Memory B cell (primary cell): ENCODE data around the gene CYS1.

Experiments
- ATAC-seq: fragments of 150-1000 bp; cut with Tn5 transposase; 2 replicates; pipeline ENCODE4 v1.10.0; 2021; ENCODE audit warnings: low read depth, mild to moderate bottlenecking, moderate library complexity
- DNase-seq, 2 donors: peaks; one replicate each; pipeline ENCODE4 v3.0.0; 2022; ENCODE audit warnings: low spot score in 2 of 2
- H3K27ac Mint-ChIP-seq: one replicate; pipeline ENCODE4 v1.8.0; 2022; ENCODE audit warnings: mild to moderate bottlenecking, moderate library complexity, mixed read lengths
- H3K27me3 Mint-ChIP-seq: one replicate; pipeline ENCODE4 v1.8.0; 2022; ENCODE audit warnings: mixed read lengths
- H3K36me3 Mint-ChIP-seq: one replicate; pipeline ENCODE4 v1.8.0; 2022; ENCODE audit warnings: mild to moderate bottlenecking, mixed read lengths
- H3K4me1 Mint-ChIP-seq: one replicate; pipeline ENCODE4 v1.8.0; 2022; ENCODE audit warnings: mixed read lengths
- H3K4me3 Mint-ChIP-seq: one replicate; pipeline ENCODE4 v1.8.0; 2022; ENCODE audit warnings: mild to moderate bottlenecking, moderate library complexity, mixed read lengths
- H3K9me3 Mint-ChIP-seq: one replicate; pipeline ENCODE4 v1.8.0; 2022; ENCODE audit warnings: mixed read lengths

CYS1 gene

GRCh38 chr2:10056439-10056838 lies 23.8 kb downstream of the CYS1 start:
- Mint-ChIP-seq H3K27me3 (no peaks in the 10 kb centered on the region), H3K4me3 (no peak overlapping the region), H3K4me1 (no peaks in the 10 kb centered on the region), H3K36me3 (peaks cover 15% of the 10 kb centered on the region), H3K9me3 (no peaks in the 10 kb centered on the region), H3K27ac (no peak overlapping the region)
- no peak for ATAC-seq
- no peak for DNase-seq

- H3K9me3 Mint-ChIP-seq = no peaks in the 10 kb centered on the region
- H3K4me3 Mint-ChIP-seq = no peak overlapping the region
- peaks cover 15% of the 10 kb centered on the region for H3K36me3 Mint-ChIP-seq
- DNase-seq (no peak), ATAC-seq (no peak)
- no peaks in the 10 kb centered on the region for H3K27me3 Mint-ChIP-seq
- no peak overlapping the region for H3K27ac Mint-ChIP-seq
- H3K4me1 Mint-ChIP-seq = no peaks in the 10 kb centered on the region
These were observed 25.2 kb downstream of the CYS1 start for GRCh38 chr2:10054976-10055375.

GRCh38 chr2:10054424-10054823 lies 25.8 kb downstream of the CYS1 start:
- H3K27ac Mint-ChIP-seq = no peak overlapping the region
- peaks cover 17% of the 10 kb centered on the region for H3K36me3 Mint-ChIP-seq
- H3K4me1 Mint-ChIP-seq = peaks cover 3% of the 10 kb centered on the region
- H3K27me3 Mint-ChIP-seq = no peaks in the 10 kb centered on the region
- DNase-seq (no peak), ATAC-seq (no peak)
- H3K4me3 Mint-ChIP-seq = no peak overlapping the region
- no peaks in the 10 kb centered on the region for H3K9me3 Mint-ChIP-seq

GRCh38 chr2:10053351-10053750 lies 26.9 kb downstream of the CYS1 start:
- Mint-ChIP-seq H3K27ac (no peak overlapping the region), H3K9me3 (no peaks in the 10 kb centered on the region), H3K27me3 (no peaks in the 10 kb centered on the region), H3K36me3 (peaks cover 20% of the 10 kb centered on the region), H3K4me3 (no peak overlapping the region), H3K4me1 (peaks cover 8% of the 10 kb centered on the region)
- no peak for DNase-seq
- no peak for ATAC-seq

GRCh38 chr2:10052216-10052615 lies 28.0 kb downstream of the CYS1 start:
- Mint-ChIP-seq H3K36me3 (peaks cover 27% of the 10 kb centered on the region), H3K9me3 (no peaks in the 10 kb centered on the region), H3K27ac (no peak overlapping the region), H3K27me3 (no peaks in the 10 kb centered on the region), H3K4me1 (peaks cover 10% of the 10 kb centered on the region), H3K4me3 (no peak overlapping the region)
- no peak for ATAC-seq
- no peak for DNase-seq

- H3K27ac Mint-ChIP-seq = no peak overlapping the region
- H3K36me3 Mint-ChIP-seq = peaks cover 24% of the 10 kb centered on the region
- peak; percentile 22 to 46 for DNase-seq
- no peak for ATAC-seq
- H3K4me1 Mint-ChIP-seq = peaks cover 18% of the 10 kb centered on the region
- H3K4me3 Mint-ChIP-seq = no peak overlapping the region
- H3K27me3 Mint-ChIP-seq = no peaks in the 10 kb centered on the region
- H3K9me3 Mint-ChIP-seq = no peaks in the 10 kb centered on the region
These were observed 31.6 kb downstream of the CYS1 start for GRCh38 chr2:10048501-10049171.

- no peaks in the 10 kb centered on the region for H3K27me3 Mint-ChIP-seq
- peaks cover 21% of the 10 kb centered on the region for H3K4me1 Mint-ChIP-seq
- H3K9me3 Mint-ChIP-seq = no peaks in the 10 kb centered on the region
- DNase-seq = no peak
- no peak overlapping the region for H3K4me3 Mint-ChIP-seq
- H3K27ac Mint-ChIP-seq = no peak overlapping the region
- no peak for ATAC-seq
- peaks cover 23% of the 10 kb centered on the region for H3K36me3 Mint-ChIP-seq
These were observed 32.4 kb downstream of the CYS1 start for GRCh38 chr2:10047616-10048500.

GRCh38 chr2:10046931-10047330 lies 33.3 kb downstream of the CYS1 start:
- Mint-ChIP-seq H3K36me3 (peaks cover 19% of the 10 kb centered on the region), H3K4me3 (no peak overlapping the region), H3K27ac (no peak overlapping the region), H3K9me3 (no peaks in the 10 kb centered on the region), H3K4me1 (peaks cover 27% of the 10 kb centered on the region), H3K27me3 (no peaks in the 10 kb centered on the region)
- DNase-seq (no peak), ATAC-seq (no peak)

- ATAC-seq = no peak
- no peaks in the 10 kb centered on the region for H3K9me3 Mint-ChIP-seq
- no peak for DNase-seq
- peak overlapping the region; percentile 67 for H3K27ac Mint-ChIP-seq
- peaks cover 18% of the 10 kb centered on the region for H3K36me3 Mint-ChIP-seq
- H3K4me1 Mint-ChIP-seq = peaks cover 31% of the 10 kb centered on the region
- peak overlapping the region; percentile 27 for H3K4me3 Mint-ChIP-seq
- H3K27me3 Mint-ChIP-seq = no peaks in the 10 kb centered on the region
These were observed 34.5 kb downstream of the CYS1 start for GRCh38 chr2:10045561-10046355.

GRCh38 chr2:10043906-10044601 lies 36.2 kb downstream of the CYS1 start:
- H3K27me3 Mint-ChIP-seq = no peaks in the 10 kb centered on the region
- DNase-seq (peak; percentile 95), ATAC-seq (peak; percentile 60)
- H3K9me3 Mint-ChIP-seq = no peaks in the 10 kb centered on the region
- H3K4me1 Mint-ChIP-seq = peaks cover 26% of the 10 kb centered on the region
- H3K36me3 Mint-ChIP-seq = peaks cover 13% of the 10 kb centered on the region
- peak overlapping the region; percentile 86 for H3K4me3 Mint-ChIP-seq
- peak overlapping the region; percentile 92 for H3K27ac Mint-ChIP-seq

GRCh38 chr2:10043256-10043905 lies 36.8 kb downstream of the CYS1 start, which contains the start of gene KLF11:
Gene KLF11 (plus strand): TSS chr2:10043550. CDS start chr2:10043717, 167 bp downstream.
- peak within 1 kb of the TSS; percentile 92 for H3K27ac Mint-ChIP-seq
- H3K9me3 Mint-ChIP-seq = no peaks in the 10 kb centered on the region
- peaks cover 27% of the 10 kb centered on the region for H3K4me1 Mint-ChIP-seq
- ATAC-seq (peak; percentile 71), DNase-seq (peak; percentile 67 to 86)
- H3K27me3 Mint-ChIP-seq = no peaks in the 10 kb centered on the region
- H3K4me3 Mint-ChIP-seq = peak within 1 kb of the TSS; percentile 86
- peaks cover 13% of the 10 kb centered on the region for H3K36me3 Mint-ChIP-seq

GRCh38 chr2:10042301-10043161 lies 37.7 kb downstream of the CYS1 start:
- Mint-ChIP-seq H3K27me3 (no peaks in the 10 kb centered on the region), H3K4me3 (peak overlapping the region; percentile 86), H3K4me1 (peaks cover 27% of the 10 kb centered on the region), H3K36me3 (peaks cover 7% of the 10 kb centered on the region), H3K27ac (peak overlapping the region; percentile 92), H3K9me3 (no peaks in the 10 kb centered on the region)
- ATAC-seq = peak; percentile 0
- peak; percentile 14 to 39 for DNase-seq
